ENCODE results near the gene ZKSCAN4. TPM values are rescaled to one million over a fixed set of nuclear protein-coding genes. Genes with fewer than 3 reads are reported as not detected.

ZKSCAN4 gene
- total RNA-seq (1 to 10 TPM; 1.0 to 2.2 (median 1.8) TPM), polyA plus RNA-seq (1 to 10 TPM in 2 of 3 donors, under 1 TPM in 1; 0.83 to 2.2 (median 1.2) TPM)
- long read RNA-seq, donor 1, partial matches to known transcripts = 0 of 1 reads
- long read RNA-seq, donor 1, other reads (novel, unspliced or antisense) = 1 of 1 reads
- long read RNA-seq, donor 2, partial matches to known transcripts = 0 of 1 reads
- long read RNA-seq, donor 2, other reads (novel, unspliced or antisense) = 1 of 1 reads

- Histone ChIP-seq H3K4me3 (peak within 1 kb of the TSS; percentile 80), H3K4me1 (peaks cover 7% of the 10 kb centered on the region), H3K36me3 (ENCODE audit: insufficient read depth in 1 of 2, low read depth in 1 of 2) (peaks cover 0 to 25% of the 10 kb centered on the region in 2 donors), H3K27me3 (ENCODE audit: insufficient read depth in 3 of 3, low read length in 2 of 3) (no peaks in the 10 kb centered on the region), H3K9me3 (no peaks in the 10 kb centered on the region), H3K27ac (peak within 1 kb of the TSS; percentile 61)
- intact Hi-C loops (cut with DNase I) = loop anchor here (1.0 to 5.0 kb wide), 5 partner anchors 15 to 116 kb away; partner anchors contain the start of gene ZSCAN26 (in 1 of the 2)
- ATAC-seq (peak; percentile 85 to 100 (median 98)), DNase-seq (peak; percentile 77 to 84)
- TF ChIP-seq CTCF (IDR thresholded peaks at IDR 0.05) = no peak
- WGBS, 3 donors = 7 to 9% (median 8%) methylated on average over 14 of the region's 14 CpGs
Observed at GRCh38 chr6:28252009-28252975, at the start of gene ZKSCAN4. Gene ZKSCAN4 (minus strand): TSS chr6:28252269. CDS start chr6:28251980, 289 bp downstream.

GRCh38 chr6:28296520-28297060 lies 44.5 kb upstream of the ZKSCAN4 start:
- intact Hi-C loops (cut with DNase I) = no loop called here
- no peak overlapping the region for H3K27ac ChIP-seq
- 93 to 95% (median 94%) methylated on average over 7 of the region's 7 CpGs for WGBS, 3 donors
- H3K27me3 ChIP-seq (ENCODE audit: insufficient read depth in 3 of 3, low read length in 2 of 3) = no peaks in the 10 kb centered on the region
- peaks cover 3 to 45% of the 10 kb centered on the region in 2 donors for H3K36me3 ChIP-seq (ENCODE audit: insufficient read depth in 1 of 2, low read depth in 1 of 2)
- TF ChIP-seq CTCF (IDR thresholded peaks at IDR 0.05) = no peak
- ATAC-seq = no peak
- no peaks in the 10 kb centered on the region for H3K9me3 ChIP-seq
- H3K4me3 ChIP-seq = no peak overlapping the region
- H3K4me1 ChIP-seq = no peaks in the 10 kb centered on the region
- no peak for DNase-seq

GRCh38 chr6:28295326-28295725 lies 43.3 kb upstream of the ZKSCAN4 start:
- WGBS, 3 donors = 96 to 99% (median 96%) methylated on average over 5 of the region's 5 CpGs
- no peaks in the 10 kb centered on the region for H3K27me3 ChIP-seq (ENCODE audit: insufficient read depth in 3 of 3, low read length in 2 of 3)

GRCh38 chr6:28291573-28291972 lies 39.5 kb upstream of the ZKSCAN4 start:
- no peaks in the 10 kb centered on the region for H3K27me3 ChIP-seq (ENCODE audit: insufficient read depth in 3 of 3, low read length in 2 of 3)
- intact Hi-C loops (cut with DNase I) = no loop called here
- no peak for ATAC-seq
- DNase-seq = no peak
- H3K4me3 ChIP-seq = no peak overlapping the region
- no peak for TF ChIP-seq CTCF (IDR thresholded peaks at IDR 0.05)
- peaks cover 3 to 47% of the 10 kb centered on the region in 2 donors for H3K36me3 ChIP-seq (ENCODE audit: insufficient read depth in 1 of 2, low read depth in 1 of 2)
- no peaks in the 10 kb centered on the region for H3K9me3 ChIP-seq
- H3K27ac ChIP-seq = no peak overlapping the region
- H3K4me1 ChIP-seq = no peaks in the 10 kb centered on the region

More at GRCh38 chr6:28295326-28295725, 43.3 kb upstream of the ZKSCAN4 start:
- ATAC-seq = no peak
- Histone ChIP-seq H3K36me3 (ENCODE audit: insufficient read depth in 1 of 2, low read depth in 1 of 2) (peaks cover 0 to 34% of the 10 kb centered on the region in 2 donors), H3K27ac (no peak overlapping the region), H3K9me3 (no peaks in the 10 kb centered on the region), H3K4me1 (no peaks in the 10 kb centered on the region), H3K4me3 (no peak overlapping the region)
- TF ChIP-seq CTCF (IDR thresholded peaks at IDR 0.05) = no peak
- intact Hi-C loops (cut with DNase I) = no loop called here
- DNase-seq = no peak

All from psoas muscle (tissue), 8 donors.